AG08396 (cell line): ENCODE measurements around the gene CCL21.
"Not testable (repeated sequence)": the region's sequence is repeated elsewhere in the genome, so short reads cannot be mapped to it uniquely, and the experiment has no call there.

Source experiments
- DNase-seq: peaks from one replicate; pipeline ENCODE4 v3.0.0; 2012; ENCODE audit warnings: low spot score, mixed read lengths

CCL21 gene

DNA sequence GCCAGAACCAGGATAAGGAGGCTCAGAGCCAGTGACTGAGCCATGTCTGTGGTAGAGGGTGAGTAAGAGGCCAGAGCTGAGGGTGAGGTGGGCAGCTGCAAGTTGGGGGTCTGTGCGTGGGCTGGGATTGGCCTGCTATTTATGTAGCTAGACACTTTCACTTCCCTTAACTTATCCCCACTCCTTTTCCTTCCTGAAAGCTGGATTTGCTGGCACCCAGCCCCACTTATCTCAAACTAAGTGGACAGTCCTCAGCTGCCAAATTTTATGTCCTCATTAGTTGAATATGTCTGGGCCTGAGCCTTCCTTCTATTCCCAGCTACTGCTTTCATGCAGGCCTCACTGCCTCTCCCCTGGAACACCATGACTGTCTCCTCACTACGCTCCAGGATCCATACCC, at the start of gene CCL21:
CCL21 (minus strand) TSS at position 114 of the 400 bp plus-strand sequence; CDS start at position 44, 70 bp downstream.
- DNase-seq, result no peak

DNA sequence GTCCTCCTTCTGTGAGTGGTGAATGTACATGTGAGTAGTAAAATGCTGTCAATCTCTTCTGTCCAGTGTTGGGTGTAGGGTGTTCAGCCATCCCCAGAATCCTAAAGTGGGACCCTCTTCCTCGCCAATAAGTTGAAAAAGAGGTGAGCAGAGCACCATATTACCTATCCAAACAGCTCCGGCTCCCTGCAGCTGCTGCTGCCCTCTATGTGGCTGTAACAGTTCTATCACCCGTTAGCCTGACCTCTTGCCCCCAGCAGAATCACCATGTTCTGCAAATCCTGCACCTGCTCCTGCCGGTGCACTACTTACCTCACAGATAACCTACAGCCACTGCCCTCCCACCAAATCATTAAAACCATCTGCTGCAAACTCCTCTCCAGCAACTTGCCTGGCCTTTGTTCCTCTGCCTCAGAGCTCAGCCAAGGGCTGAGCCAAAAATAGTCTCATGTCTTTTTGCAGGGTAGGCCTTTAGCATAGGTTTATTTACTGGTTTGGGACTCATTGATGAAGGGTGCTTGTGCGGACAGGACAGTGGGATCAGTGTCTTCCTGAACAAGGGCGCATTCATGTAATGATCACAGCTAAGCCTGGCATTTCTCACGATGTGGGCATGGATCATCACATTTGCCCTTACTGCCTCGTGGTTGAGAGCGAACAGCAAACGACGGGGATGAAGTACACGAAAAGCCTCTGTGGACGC, 49.6 kb upstream of the CCL21 start:
- DNase-seq, result no peak

DNA sequence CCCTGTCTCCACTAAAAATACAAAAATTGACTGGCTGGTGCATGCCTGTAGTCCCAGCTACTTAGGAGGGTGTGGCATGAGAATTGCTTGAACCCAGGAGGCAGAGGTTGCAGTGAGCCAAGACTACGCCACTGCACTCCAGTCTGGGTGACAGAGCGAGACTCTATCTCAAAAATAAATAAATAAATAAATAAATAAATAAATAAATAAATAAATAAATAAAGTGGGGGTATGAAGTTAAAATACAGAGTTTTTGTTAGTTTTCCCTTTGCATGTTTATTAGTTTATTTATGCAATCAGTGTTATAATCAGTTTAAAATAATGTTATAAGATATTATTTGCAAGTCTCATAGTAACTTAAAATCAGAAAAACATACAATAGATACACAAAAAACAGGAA, 40.4 kb upstream of the CCL21 start:
- not testable (repeated sequence) for DNase-seq

- no peak for DNase-seq
Measured at GRCh38 chr9:34746526-34746925, 36.6 kb upstream of the CCL21 start.

DNA sequence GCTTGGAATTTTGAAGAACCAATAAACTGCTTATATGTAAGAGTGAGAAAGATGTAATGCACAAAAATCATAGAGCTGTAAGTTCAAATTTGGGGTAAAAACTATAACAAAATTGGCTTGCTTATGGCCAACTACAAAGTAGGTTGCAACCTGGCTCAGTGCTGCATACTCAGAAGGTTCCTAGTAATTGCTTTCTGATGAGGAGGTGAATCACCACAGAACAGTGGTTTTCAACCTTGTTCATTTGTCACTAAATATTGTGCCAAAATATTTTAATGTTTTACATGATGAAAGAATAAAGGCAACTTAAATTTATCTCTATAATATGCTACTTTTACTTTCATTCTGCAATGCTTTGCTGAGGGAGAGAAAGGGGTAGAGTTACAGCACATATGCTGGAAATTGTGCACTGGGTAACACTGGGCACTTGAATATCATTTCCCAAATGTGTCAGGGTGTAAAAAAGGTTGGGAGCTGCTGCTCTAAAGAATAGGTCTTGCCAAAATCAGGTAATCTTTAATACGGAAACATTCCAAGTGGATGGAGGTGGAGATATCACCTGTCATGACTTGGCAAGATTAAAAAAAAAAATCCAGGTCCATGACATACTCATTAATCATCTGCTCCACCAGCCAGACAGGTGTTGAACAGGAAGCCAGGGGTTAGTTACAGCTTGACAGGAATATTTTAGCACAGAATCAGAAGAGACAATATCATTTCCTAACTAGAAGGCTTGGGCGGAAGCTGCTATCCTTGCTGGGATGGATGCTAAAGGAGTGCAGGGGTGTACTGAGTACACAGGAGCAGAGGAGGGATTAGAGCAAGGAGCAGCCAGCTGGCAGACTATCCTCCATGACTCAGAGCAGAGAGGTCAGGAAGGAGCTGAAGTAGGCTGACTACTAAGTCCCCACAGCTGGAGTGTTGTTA, 34.6 kb upstream of the CCL21 start:
- DNase-seq, result peak; percentile 54

- no peak for DNase-seq
Measured at GRCh38 chr9:34742710-34743109, 32.8 kb upstream of the CCL21 start.

DNA sequence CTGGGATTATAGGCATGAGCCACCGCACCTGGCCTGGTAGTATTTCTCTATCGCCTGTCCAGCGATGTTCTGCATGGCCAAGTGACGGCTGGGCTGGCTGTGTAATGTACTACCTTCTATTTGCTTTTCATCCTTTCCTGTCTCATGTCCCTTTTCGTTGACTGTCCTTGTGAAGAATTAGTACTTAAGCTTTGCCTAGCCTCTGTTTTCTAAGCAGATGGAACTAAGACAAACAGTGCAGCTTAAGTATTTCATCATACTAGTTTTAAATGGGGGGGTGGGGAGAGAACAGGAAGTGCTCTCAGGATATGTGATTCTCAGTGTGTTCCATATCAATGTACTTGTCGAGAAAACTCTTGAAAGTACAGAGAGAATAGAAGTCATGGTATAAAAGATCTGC, 31.7 kb upstream of the CCL21 start:
- no peak for DNase-seq

GRCh38 chr9:34740176-34740575, 30.2 kb upstream of the CCL21 start:
- not testable (repeated sequence) for DNase-seq

DNA sequence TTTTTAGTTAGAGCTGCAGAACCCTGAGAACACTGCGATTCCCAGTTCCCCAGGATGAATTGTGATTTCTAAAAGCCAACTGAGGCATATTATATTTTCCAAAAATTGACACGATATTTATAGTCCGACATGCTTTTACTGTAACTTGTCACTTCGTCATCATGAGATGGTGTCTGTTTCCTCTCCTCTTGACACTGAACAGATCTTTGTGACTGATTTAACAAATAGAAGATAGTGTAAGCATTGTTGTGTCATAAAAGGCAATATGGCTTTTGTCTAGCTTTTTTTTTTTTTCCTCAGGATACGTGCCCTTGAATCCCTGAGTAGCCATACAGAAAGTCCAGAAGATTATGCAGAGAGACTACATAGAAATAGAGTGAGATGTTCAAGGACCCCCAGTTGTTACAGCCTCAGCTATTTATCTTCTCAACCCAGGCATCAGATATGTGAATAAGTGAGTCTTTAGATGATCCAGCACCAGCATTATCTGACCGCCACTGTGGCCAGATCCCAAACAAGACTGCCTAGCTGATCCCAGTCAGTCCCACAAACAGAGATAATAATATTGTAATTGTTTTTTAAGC, 27.8 kb upstream of the CCL21 start:
- DNase-seq, result no peak

DNA sequence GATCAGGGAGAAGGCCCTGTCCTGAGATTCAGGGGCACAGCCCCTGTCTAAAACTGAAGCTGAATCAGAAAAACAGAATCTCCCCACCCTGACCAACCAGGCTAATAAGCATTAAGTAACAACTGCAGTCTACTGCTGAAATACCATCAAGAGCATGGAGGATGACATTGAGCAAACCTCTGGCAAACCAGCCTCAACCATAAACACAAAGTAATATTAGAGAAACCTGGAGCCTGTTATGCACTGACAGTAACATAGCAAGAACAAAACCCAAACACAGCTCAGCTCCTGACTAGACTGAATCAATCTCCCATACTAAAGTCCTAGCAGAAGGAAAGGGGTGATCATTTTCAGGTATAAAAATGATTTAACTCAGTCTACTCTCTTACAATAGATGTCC, 24.8 kb upstream of the CCL21 start:
- DNase-seq, result no peak

- no peak for DNase-seq
Measured at GRCh38 chr9:34732886-34733285, 22.9 kb upstream of the CCL21 start.

GRCh38 chr9:34732478-34732877, 22.5 kb upstream of the CCL21 start:
- no peak for DNase-seq

GRCh38 chr9:34723141-34723540, 13.2 kb upstream of the CCL21 start:
- no peak for DNase-seq

DNA sequence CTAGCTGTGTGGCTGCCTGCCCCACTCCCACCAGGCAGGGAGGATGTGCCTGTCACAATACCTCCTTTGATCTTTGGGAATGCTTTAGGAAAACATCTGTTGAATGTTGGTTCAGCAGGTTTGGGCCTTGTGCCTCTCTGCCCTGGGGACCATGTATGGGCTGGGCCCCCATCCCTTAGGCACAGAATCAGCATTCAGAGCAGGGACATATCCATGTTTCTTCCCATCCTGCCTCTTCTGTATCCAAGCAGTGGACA, 9.8 kb upstream of the CCL21 start:
- DNase-seq, result not testable (repeated sequence)

DNA sequence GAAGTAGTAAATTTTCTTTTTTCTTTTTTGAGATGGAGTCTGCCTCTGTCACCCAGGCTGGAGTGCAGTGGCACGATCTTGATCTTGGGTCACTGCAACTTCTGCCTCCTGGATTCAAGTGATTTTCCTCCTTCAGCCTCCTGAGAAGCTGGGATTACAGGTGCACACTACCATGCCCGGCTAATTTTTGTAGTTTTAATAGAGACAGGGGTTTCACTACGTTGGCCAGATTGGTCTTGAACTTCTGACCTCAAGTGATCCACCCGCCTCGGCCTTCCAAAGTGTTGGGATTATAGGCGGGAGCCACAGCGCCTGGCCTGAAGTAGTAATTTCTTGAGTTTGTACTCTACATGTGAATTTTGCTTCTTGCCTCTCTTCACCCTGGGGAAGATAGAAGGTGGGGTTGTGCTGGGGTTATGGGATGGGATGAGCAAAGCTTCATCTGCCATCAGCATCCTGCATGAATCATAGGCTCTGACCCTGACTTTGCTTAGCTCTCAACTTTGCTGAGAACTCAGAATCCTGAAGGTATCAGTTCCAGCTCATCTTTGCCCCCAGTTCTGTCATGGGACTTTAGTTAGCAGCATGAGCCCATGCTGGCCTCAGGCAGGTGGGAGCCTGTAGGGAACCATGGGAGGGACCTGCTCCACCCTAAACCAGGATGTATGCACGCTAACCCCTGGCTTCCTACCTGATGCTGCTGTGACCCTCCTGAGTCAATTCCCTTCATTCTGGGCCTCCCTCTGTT, 9.3 kb upstream of the CCL21 start:
- no peak for DNase-seq

GRCh38 chr9:34717996-34718614, 8.2 kb upstream of the CCL21 start:
- DNase-seq, result no peak

- no peak for DNase-seq
Measured at GRCh38 chr9:34716711-34717110, 6.8 kb upstream of the CCL21 start.

DNA sequence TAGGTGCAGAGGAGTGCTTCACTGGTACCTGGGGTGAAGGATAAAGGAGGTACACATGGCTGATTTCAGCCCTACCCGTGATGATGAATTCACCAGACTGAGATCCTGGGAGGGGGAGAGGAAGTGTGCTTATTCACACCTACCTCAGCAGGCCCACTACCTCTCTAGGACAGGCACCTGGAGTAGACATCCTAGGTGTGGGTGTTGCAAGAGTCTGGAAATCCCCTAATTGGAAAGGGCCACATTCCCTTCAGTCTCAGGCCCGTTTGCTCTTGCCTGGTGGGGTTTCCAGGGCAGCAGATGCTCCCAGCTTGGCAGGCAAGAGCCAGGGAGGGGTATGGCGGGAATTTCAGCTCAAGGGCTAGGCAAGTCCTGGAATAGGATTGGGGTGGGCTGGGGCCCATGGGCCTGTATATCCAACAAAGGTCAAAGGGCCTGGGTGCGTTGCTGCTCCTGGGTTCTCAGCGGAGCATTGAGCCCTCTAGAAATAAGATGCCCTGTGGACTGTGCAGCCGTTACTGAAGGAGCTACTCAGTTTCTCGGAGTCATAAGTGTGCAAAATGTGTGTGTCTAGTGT, 5.8 kb upstream of the CCL21 start:
- no peak for DNase-seq

DNA sequence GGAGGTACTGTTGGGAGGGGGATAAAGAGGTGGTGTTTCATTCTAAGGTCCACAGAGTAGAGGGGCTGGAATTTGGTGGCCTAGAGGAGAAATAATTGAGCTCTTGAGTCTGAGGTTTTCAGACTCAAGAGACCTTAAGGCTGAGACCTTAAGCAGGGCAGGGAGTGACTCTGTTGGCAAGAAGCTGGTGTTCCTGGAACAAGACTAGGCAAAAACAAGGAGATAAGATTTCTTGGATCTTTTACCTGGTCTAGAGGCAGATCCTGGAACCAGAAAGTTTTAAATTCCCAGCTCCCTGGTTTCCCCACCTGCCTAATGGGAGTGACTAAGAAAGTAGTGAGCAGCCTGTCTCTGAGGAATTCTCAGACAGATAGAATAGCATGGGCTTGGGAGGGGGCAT, 4.1 kb upstream of the CCL21 start:
- DNase-seq, result no peak

GRCh38 chr9:34712140-34712539, 2.2 kb upstream of the CCL21 start:
- DNase-seq, result no peak

- DNase-seq, result no peak
Measured at GRCh38 chr9:34709196-34709978, 549 bp downstream of the CCL21 start.
